NCI-H2029 treated with DMSO at 0.1 percent for 48 hours (cell line): Measurements from ENCODE around the gene C16orf89.
A peak's percentile ranks its signal among the peaks of the same experiment; 100 is the strongest.
"Not testable (repeated sequence)": the region's sequence is repeated elsewhere in the genome, so short reads cannot be mapped to it uniquely, and the experiment has no call there.

Source experiments
- DNase-seq: peaks from one replicate; lab custom pipeline; 2025; lab: John Stamatoyannopoulos, UW

C16orf89 gene

GRCh38 chr16:5060073-5060641 lies 5.6 kb downstream of the C16orf89 start:
- no peak for DNase-seq

DNA sequence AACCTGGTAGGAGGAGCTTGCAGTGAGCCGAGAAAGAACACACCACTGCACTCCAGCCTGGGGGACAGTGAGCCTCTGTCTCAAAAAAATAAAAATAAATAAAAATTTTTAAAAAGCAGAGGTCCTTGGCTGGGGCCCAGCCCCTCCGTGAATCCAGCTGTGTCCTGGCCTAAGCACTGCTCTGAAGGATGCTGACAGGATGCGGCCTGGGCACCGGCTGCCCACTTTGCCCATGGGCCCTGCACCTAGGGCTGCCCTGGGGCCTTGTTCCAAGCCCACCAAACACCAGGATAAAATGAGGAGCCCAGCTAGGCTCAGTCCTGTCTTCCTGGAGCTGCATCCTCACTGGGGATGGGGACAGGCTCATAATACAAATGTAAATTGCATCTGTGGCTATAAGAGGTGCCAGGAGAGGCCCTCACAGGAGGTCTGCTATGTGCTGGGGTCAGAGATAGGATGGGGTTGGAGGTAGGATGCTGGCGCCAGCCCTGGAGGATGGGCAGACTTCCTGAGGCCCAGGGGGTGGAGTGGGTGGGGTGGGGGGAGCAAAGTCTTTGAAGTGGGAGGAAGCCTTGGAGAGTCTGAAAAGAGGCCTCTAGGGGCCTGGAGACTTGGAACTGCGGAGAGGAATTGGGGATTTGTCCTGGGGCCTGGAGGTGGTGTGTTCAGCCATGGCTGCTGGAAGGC lies 6.2 kb downstream of the C16orf89 start:
- no peak for DNase-seq

DNA sequence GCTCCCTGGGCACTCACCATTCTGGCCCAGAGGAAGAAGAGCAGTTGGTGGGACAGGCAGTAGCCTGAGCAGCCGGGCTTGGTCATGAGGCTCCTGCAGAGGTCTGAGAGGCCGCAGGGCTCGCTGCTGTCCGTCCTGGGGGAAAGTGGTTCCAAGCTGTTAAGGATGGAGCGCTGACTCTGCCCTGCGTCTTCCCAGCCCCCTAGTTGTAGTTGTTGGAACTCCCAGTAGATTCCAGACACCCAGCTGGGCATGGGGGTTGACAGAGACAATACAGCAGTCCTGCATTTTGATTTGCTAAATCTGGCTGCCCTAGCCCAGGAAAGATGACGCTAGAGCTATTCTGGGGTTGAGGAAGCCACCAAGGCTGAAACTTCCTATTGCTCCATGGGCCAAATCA lies 7.3 kb downstream of the C16orf89 start:
- no peak for DNase-seq

GRCh38 chr16:5056352-5056751 lies 9.4 kb downstream of the C16orf89 start:
- no peak for DNase-seq

GRCh38 chr16:5054876-5055865 lies 10.6 kb downstream of the C16orf89 start:
- DNase-seq, result no peak

- DNase-seq, result no peak
Measured at GRCh38 chr16:5046914-5047313, 18.8 kb downstream of the C16orf89 start.

GRCh38 chr16:5045499-5046115 lies 20.1 kb downstream of the C16orf89 start:
- DNase-seq, result no peak

DNA sequence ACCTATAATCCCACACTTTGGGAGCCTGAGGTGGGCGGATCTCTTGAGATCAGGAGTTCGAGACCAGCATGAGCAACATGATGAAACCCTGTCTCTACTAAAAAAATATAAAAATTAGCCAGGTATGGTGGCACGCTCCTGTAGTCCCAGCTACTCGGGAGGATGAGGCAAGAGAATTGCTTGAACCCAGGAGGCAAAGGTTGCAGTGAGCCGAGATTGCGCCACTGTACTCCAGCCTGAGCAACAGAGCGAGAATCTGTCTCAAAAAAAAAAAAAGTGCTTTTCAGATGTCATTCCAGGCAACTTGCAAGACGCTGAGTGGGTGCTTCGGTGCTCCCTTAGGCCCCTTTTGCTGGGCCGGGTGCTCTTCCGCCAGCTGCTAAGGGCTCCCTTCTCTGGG lies 21.2 kb downstream of the C16orf89 start:
- DNase-seq, result not testable (repeated sequence)

- DNase-seq, result no peak
Measured at GRCh38 chr16:5044011-5044540, 21.7 kb downstream of the C16orf89 start.

- DNase-seq, result no peak
Measured at GRCh38 chr16:5042574-5043171, 23.1 kb downstream of the C16orf89 start.

DNA sequence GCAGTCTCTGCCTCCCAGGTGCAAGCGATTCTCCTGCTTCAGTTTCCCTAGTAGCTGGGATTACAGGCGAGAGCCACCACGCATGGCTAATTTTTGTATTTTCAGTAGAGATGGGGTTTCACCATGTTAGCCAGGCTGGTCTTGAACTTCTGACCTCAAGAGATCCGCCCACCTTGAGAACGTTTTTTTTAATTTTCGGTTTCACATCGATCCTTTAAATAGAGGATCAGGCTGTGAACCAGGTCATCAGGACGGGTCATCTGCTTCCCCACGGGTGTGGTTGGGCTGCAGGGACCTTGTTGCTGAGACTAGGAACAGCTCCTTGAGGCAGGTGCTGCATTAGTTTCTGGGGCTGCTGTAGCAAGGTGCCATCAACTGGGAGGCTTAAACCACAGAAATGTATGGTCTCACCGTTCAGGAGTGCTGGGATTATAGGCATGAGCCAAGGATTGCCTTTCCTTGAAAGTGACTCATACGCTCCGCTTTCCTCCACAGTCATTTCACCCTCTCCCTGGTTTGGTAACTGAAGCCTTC lies 24.1 kb downstream of the C16orf89 start:
- no peak for DNase-seq

GRCh38 chr16:5040451-5040850 lies 25.3 kb downstream of the C16orf89 start:
- DNase-seq, result no peak

- no peak for DNase-seq
Measured at GRCh38 chr16:5036228-5037156, 29.3 kb downstream of the C16orf89 start.

GRCh38 chr16:5035909-5036227 lies 29.9 kb downstream of the C16orf89 start:
- DNase-seq, result no peak

DNA sequence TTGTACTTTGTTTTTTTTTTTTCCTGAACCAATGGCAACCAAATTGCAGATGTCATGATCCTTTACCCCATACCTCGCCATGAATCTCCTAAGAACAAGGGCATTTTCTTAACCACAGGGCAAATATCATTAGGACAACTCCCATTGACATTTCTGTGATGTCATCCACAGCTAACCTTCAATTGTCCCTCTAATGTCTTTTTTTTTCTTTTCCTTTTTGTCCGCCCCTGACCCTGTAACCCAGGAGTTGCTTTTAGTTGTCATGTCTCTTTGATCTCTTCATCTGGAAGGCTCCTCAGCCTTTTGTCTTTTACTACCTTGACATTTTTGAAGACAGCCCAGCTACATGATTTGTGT lies 31.6 kb downstream of the C16orf89 start:
- no peak for DNase-seq

DNA sequence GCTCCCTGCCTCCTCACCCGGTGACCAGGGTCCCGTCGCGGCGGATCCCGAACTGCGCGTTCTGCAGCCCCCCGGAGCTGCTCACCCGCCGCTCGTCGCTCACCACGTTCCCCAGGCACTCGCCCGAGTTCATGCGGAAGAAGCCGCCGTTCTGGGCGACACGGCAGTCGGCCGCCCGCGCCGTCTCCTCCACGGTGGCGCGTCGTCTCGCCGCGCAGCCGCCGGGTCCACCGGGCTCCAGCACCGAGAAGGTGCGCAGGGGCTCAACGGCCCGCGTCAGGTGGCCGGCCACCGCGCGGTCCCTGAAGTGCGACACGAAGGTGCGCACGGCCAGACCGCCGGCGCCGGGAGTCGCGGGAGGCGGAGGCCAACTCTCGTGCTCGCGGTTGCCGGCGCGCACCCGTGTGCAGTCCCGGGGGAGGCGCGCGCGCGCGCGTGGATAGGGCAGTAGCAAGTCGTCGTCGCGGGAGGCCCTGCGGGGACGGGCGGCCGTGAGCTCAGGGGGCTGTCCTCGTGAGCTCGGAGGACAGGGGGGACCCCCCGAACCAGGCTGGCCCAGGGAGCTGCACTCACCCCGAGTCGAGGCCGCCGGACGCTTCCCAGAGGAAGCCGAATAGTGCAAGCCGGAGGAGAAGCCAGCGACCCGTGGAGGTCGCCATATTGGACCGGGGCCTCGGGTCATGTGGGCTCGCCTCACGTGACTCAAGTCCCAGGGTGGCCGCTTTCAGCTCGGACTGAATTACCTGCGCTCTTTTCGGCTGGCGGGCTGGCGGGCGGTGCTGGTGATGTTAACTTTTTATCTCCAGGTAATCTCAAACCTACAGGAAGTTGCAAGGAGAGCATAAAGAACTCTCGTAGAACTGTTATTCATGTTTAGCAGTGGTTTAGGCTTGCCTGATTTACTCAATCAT lies 32.2 kb downstream of the C16orf89 start, which contains the start of gene NAGPA:
NAGPA (minus strand) TSS at position 680 of the 911 bp plus-strand sequence; CDS start at position 659, 21 bp downstream.
- DNase-seq, result peak; percentile 8

DNA sequence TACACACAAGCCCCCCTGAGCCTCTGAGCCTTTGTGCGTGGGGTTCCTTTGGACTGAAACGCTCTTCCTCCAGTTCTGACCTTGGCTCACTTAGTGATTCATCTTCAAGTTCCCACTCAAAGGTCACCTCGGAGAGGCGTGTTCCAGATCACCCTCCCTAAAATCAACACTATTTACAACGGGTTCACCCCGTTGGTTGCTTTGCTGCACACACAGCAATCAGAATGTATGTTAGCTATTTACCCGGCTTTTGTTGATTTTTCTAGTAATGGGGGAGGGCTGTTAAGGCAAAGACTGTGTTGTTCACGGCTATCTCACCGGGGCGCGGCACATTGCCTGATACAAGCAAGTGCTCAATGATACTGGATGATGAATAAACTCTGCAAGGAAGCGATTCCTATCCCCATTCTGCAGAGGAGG lies 33.0 kb downstream of the C16orf89 start:
- DNase-seq, result no peak

- DNase-seq, result no peak
Measured at GRCh38 chr16:5031601-5032000, 34.2 kb downstream of the C16orf89 start.

- DNase-seq, result no peak
Measured at GRCh38 chr16:5030251-5030870, 35.4 kb downstream of the C16orf89 start.
